ENCODE results near the gene PEX7. TPM values are rescaled to one million over a fixed set of nuclear protein-coding genes. Genes with fewer than 3 reads are reported as not detected.

PEX7 gene
- total RNA-seq, 4 donors from 2014 or later = 4.7 to 9.7 (median 6.9) TPM

DNA sequence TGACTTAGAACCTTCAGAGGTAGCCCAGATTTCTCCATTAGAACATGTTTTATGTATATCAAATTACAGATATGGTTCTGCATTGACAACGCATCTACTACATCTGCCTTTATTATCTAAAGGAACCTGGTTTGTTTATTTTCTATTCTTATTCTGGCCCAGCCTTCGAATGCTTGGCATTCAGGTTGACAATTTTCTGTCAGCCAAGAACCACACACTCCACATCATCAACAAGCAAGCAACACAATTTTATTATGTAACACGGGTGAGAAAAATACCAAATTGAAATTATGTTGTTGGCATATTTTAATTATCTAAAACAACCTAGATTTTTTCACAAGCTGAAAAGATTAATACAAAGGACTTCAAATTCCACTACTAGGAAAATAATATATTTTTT, 44.7 kb upstream of the PEX7 start:
- ATAC-seq (ENCODE audit: low FRiP score) (no peak), DNase-seq (ENCODE audit: low spot score) (no peak)
- TF ChIP-seq, protein P1, sequence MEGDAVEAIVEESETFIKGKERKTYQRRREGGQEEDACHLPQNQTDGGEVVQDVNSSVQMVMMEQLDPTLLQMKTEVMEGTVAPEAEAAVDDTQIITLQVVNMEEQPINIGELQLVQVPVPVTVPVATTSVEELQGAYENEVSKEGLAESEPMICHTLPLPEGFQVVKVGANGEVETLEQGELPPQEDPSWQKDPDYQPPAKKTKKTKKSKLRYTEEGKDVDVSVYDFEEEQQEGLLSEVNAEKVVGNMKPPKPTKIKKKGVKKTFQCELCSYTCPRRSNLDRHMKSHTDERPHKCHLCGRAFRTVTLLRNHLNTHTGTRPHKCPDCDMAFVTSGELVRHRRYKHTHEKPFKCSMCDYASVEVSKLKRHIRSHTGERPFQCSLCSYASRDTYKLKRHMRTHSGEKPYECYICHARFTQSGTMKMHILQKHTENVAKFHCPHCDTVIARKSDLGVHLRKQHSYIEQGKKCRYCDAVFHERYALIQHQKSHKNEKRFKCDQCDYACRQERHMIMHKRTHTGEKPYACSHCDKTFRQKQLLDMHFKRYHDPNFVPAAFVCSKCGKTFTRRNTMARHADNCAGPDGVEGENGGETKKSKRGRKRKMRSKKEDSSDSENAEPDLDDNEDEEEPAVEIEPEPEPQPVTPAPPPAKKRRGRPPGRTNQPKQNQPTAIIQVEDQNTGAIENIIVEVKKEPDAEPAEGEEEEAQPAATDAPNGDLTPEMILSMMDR (IDR thresholded peaks at IDR 0.05) = no peak

DNA sequence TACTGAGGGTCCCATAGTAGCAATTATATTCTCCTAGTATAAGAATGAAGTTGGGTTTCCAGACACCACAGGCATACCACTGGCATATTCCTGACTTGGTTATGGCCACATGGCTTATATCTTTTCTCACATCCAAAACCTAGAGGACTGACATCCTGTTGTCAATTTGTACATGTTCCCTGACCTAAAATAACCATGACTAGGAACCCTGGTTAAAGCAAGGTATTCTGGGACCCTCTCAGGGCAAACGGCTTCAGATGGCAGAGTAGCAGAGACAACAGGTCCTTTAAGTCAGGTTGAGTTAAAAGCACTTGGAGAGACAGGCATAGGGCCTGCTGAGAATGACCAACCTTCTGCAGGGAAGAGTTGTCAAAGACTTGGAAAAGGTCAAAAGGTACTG, 42.7 kb upstream of the PEX7 start:
- TF ChIP-seq, protein P1 (IDR thresholded peaks at IDR 0.05) = no peak
- ATAC-seq (ENCODE audit: low FRiP score) = no peak
- DNase-seq (ENCODE audit: low spot score) = no peak

DNA sequence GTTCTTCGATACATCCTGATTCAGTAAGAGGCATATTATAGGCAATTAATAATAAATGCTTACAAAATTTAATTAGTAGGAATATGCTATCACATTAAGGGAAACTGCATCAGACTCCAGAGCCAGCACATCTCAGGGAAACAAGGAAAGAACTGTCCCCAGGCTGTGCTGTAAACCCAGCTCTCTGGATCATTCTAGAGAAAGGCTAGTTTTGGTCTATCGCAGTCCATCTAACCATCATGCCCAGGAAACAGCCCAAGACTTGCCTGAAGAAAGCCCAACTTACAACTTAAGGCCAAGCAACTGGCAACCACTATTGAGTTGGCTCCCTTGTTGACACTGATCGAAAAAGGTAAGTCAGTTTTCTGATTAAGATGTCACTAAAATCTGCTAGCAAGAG, 41.4 kb upstream of the PEX7 start:
- no peak for DNase-seq (ENCODE audit: low spot score)
- TF ChIP-seq, protein P1 (IDR thresholded peaks at IDR 0.05) = no peak
- ATAC-seq (ENCODE audit: low FRiP score) = no peak

DNA sequence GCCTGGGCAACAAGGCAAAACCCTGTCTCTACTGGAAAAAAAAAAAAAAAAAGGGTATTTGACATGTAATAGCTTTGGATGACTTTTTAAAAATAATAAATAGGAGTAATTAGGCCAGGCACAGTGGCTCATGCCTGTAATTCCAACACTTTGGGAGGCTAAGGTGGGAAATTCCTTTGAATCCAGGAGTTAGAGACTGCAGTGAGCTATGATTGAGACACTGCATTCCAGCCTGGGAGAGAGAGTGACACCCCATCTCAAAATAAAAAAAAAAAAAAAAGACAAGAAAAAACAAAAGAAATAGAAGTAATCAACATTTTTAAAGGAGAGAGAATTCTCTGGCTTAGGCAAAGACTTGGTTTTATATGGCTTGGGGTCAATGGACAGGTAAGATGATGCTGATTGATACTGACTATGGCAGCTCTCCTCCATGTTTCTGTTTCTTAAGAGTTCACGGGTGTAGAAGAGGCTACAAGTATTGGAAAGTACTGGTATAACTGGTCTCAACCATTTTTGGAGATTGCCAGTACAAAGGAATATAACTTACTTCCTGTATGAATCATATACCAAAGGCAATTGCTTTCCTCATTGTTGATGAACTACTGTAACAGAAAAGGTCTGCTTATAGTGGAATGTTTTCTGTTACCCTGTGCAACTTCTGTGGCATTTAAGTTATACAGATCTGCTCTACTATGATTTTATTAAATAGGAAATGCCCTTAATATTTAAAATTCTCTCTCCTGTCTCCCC, 40.2 kb upstream of the PEX7 start:
- DNase-seq (ENCODE audit: low spot score) = no peak
- TF ChIP-seq, protein P1 (IDR thresholded peaks at IDR 0.05) = no peak
- no peak for ATAC-seq (ENCODE audit: low FRiP score)

DNA sequence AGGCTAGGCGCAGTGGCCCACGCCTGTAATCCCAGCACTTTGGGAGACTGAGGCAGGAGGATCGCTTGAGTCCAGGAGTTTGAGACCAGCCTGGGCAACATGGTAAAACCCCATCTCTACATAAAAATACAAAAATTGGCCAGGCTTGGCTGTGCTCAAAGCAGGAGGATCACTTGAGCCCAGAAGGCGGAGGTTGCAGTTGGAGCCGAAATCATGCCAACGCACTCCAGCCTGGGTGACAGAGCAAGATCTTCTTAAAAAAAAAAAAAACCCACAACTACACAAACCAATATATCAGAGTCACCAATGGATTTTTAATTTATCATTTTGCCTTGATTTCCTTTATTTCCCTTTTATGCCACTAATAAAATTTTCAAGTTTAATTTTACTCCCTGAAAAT, 39.4 kb upstream of the PEX7 start:
- TF ChIP-seq, protein P1 (IDR thresholded peaks at IDR 0.05) = no peak
- ATAC-seq (ENCODE audit: low FRiP score) (no peak), DNase-seq (ENCODE audit: low spot score) (no peak)

DNA sequence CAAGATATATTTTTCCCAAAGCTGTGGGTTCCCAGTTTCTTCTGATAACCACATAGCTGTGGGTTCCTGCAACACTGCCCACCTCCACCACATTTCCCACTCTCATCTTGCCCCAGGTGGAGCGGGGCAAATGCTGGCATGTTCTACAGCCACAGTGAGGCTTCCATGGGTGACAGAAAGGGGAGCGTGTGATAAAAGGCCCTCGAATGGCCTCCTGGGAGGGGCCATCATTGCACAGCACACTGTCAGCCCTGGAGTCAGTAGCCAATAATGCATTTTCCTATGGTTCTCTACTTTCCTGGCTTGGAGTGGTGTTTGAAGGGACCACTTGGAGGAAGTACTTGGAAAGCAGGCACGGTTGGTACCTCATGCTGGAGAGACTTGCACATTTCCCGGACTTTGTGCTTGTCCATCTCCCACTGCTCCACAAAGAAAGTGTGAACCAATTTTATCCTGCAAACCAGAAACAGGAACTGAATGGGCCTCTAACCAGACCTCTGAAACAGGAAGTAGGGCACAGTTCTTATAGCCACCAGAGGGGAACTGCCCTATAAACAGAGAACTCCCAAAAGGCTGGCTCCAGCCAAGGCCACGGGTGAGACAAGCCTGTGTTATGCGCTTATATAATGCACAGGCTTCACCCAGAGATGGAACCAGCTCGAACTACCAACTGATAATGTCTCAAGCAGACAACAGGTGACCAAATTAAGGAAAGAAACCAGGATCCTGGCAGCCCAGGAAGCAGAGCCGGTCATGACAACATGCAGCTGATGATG, 38.7 kb upstream of the PEX7 start:
- no peak for DNase-seq (ENCODE audit: low spot score)
- TF ChIP-seq, protein P1 (IDR thresholded peaks at IDR 0.05) = no peak
- no peak for ATAC-seq (ENCODE audit: low FRiP score)
